GM23248 (cell line): ENCODE results near the gene FOXD1.

ENCODE experiments used
- EZH2 ChIP-seq: fragments of 200-600 bp; sonication (generic); IDR thresholded peaks from 2 replicates; pipeline ENCODE4 v1.6.1; 2018; ENCODE audit warnings: antibody characterized with exemption, mild to moderate bottlenecking; ENCODE audit not compliant: insufficient read depth, poor library complexity, severe bottlenecking
- EZH2phosphoT487 ChIP-seq: fragments of 200-600 bp; sonication (generic); IDR thresholded peaks from 2 replicates; pipeline ENCODE4 v1.6.1; 2018; ENCODE audit warnings: antibody characterized with exemption, moderate library complexity, mild to moderate bottlenecking, low read depth; ENCODE audit not compliant: insufficient read depth

DNA sequence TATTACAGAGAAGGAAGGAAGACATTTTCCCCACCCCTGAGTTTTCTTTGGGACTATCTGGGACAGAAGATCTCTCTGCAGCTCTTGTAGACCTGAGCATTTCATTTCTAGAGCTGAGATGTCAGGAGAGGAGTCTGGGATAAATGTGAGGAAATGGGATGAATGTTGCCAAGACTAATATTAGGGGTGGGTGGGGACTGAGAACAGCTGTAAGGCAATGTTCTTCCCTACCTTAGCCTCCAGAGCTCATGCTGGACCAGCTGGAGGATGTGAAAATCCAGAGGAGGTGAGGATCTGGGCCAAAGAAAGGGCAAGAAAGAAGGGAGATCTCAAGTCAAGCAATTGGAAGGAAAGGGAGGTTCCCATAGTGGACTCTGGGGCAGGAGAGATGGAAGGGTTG lies 23.1 kb upstream of the FOXD1 start:
- TF ChIP-seq EZH2 (no peak), EZH2phosphoT487 (no peak)
